HepG2 (cell line): Measurements from ENCODE around the gene KIF26B. TPM values are rescaled to one million over a fixed set of nuclear protein-coding genes. Genes with fewer than 3 reads are reported as not detected.

ENCODE experiments used
- ARID5B ChIP-seq: IDR thresholded peaks from 2 replicates; pipeline ENCODE4 v1.4.0; 2020; ENCODE audit warnings: mild to moderate bottlenecking, missing genetic modification reagents
- BHLHE40 ChIP-seq: IDR thresholded peaks from 2 replicates; pipeline ENCODE4 v1.6.1; 2011; ENCODE audit warnings: low read length, improper control_type of control experiment
- BRCA1 ChIP-seq: sonication (generic); formaldehyde crosslinking; IDR thresholded peaks from 2 replicates; pipeline ENCODE4 v1.4.0; 2020; ENCODE audit warnings: missing genetic modification reagents
- EHMT2 ChIP-seq: fragments of 200-600 bp; sonication (generic); IDR thresholded peaks from 2 replicates; pipeline ENCODE4 v1.7.0; 2017; ENCODE audit warnings: antibody characterized with exemption, low read depth, low read length, borderline replicate concordance
- FOXK2 ChIP-seq: fragments of 450-650 bp; IDR thresholded peaks from 2 replicates; pipeline ENCODE4 v1.6.1; 2016
- GATAD2A ChIP-seq: IDR thresholded peaks from 2 replicates; pipeline ENCODE4 v1.6.1; 2016
- MYNN ChIP-seq: sonication (generic); formaldehyde crosslinking; IDR thresholded peaks from 2 replicates; pipeline ENCODE4 v1.4.0; 2020; ENCODE audit warnings: mild to moderate bottlenecking, low read depth, missing genetic modification reagents
- NR3C1 ChIP-seq: sonication (generic); formaldehyde crosslinking; IDR thresholded peaks from 2 replicates; pipeline ENCODE4 v1.4.0; 2020; ENCODE audit warnings: missing genetic modification reagents
- PAF1 ChIP-seq: IDR thresholded peaks from 2 replicates; pipeline ENCODE4 v1.6.1; 2016; ENCODE audit warnings: missing genetic modification reagents, missing compliant biosample characterization
- RXRB ChIP-seq: IDR thresholded peaks from 2 replicates; pipeline ENCODE4 v1.6.1; 2016; ENCODE audit warnings: borderline replicate concordance, missing genetic modification reagents, missing compliant biosample characterization
- SALL1 ChIP-seq: sonication (generic); formaldehyde crosslinking; IDR thresholded peaks from 2 replicates; pipeline ENCODE4 v1.8.0; 2022; ENCODE audit warnings: mild to moderate bottlenecking, missing genetic modification reagents
- SIX4 ChIP-seq: sonication (generic); formaldehyde crosslinking; IDR thresholded peaks from 2 replicates; pipeline ENCODE4 v1.4.0; 2020; ENCODE audit warnings: missing genetic modification reagents
- TOPORS ChIP-seq: sonication (generic); formaldehyde crosslinking; IDR thresholded peaks from 2 replicates; pipeline ENCODE4 v1.8.0; 2023; ENCODE audit warnings: mild to moderate bottlenecking, missing genetic modification reagents
- YEATS2 ChIP-seq: sonication (generic); formaldehyde crosslinking; IDR thresholded peaks from 2 replicates; pipeline ENCODE4 v1.4.0; 2020; ENCODE audit warnings: missing genetic modification reagents, borderline replicate concordance
- ZBTB7A ChIP-seq: sonication (generic); formaldehyde crosslinking; IDR thresholded peaks from 2 replicates; pipeline ENCODE4 v1.8.0; 2022; ENCODE audit warnings: mild to moderate bottlenecking, missing genetic modification reagents
- ZNF136 ChIP-seq: sonication (generic); formaldehyde crosslinking; IDR thresholded peaks from 2 replicates; pipeline ENCODE4 v1.8.1; 2022; ENCODE audit warnings: low read depth, mild to moderate bottlenecking, moderate library complexity, missing genetic modification reagents
- ZNF326 ChIP-seq: sonication (generic); formaldehyde crosslinking; IDR thresholded peaks from 2 replicates; pipeline ENCODE4 v1.4.0; 2020; ENCODE audit warnings: missing genetic modification reagents, borderline replicate concordance
- ZNF784 ChIP-seq: sonication (generic); formaldehyde crosslinking; IDR thresholded peaks from 2 replicates; pipeline ENCODE4 v1.5.1; 2020; ENCODE audit warnings: missing genetic modification reagents, mild to moderate bottlenecking, borderline replicate concordance
- ZXDC ChIP-seq: sonication (generic); formaldehyde crosslinking; IDR thresholded peaks from 2 replicates; pipeline ENCODE4 v1.5.0; 2020; ENCODE audit warnings: mild to moderate bottlenecking, missing genetic modification reagents
- polyA plus RNA-seq, 8 experiments: library from polyadenylated mRNA; depleted of rRNA in 3 of 8; stranded (reverse) in 7 of 8; unstranded in 1 of 8; fragments of >200 nt; fragmentation: Illumina TruSeq in 4 of 8; extraction: Trizol in 4 of 8; gene quantifications; 2 replicates each; pipeline versions ENCODE4 v1.2.1 to v1.2.3, GENCODE V29; 2011 to 2016; ENCODE audit warnings: low read depth in 4 of 8, missing spikeins in 1 of 8, mixed read lengths in 1 of 8; ENCODE audit not compliant: insufficient read depth in 1 of 8
- total RNA-seq, 5 experiments: library from RNA; depleted of rRNA; stranded (reverse); fragments of >200 nt; fragmentation: Illumina TruSeq; extraction: Trizol; gene quantifications; 2 replicates each; pipeline ENCODE4 v1.2.3, GENCODE V29; 2016; ENCODE audit warnings: low read depth in 1 of 5
- TF ChIP-seq, protein P1 (sequence below): sonication (generic); formaldehyde crosslinking; IDR thresholded peaks from 2 replicates; pipeline ENCODE4 v1.8.0; 2022; ENCODE audit warnings: mild to moderate bottlenecking, missing genetic modification reagents, borderline replicate concordance
- TF ChIP-seq, protein P2 (sequence below): sonication (generic); formaldehyde crosslinking; IDR thresholded peaks from 2 replicates; pipeline ENCODE4 v1.5.0; 2020; ENCODE audit warnings: mild to moderate bottlenecking, low read depth, missing genetic modification reagents, borderline replicate concordance

The KIF26B gene
- total and polyA plus RNA-seq, 2 of the 13 experiments (the other 11 are each of a cell fraction or from before 2014, with no cell fraction given), result 0.08 to 0.09 TPM

GRCh38 chr1:245363461-245364200 lies 208.8 kb downstream of the KIF26B start (continued):
- no peak for TF ChIP-seq ARID5B (CRISPR knock-in tag)
- TF ChIP-seq, protein P1, sequence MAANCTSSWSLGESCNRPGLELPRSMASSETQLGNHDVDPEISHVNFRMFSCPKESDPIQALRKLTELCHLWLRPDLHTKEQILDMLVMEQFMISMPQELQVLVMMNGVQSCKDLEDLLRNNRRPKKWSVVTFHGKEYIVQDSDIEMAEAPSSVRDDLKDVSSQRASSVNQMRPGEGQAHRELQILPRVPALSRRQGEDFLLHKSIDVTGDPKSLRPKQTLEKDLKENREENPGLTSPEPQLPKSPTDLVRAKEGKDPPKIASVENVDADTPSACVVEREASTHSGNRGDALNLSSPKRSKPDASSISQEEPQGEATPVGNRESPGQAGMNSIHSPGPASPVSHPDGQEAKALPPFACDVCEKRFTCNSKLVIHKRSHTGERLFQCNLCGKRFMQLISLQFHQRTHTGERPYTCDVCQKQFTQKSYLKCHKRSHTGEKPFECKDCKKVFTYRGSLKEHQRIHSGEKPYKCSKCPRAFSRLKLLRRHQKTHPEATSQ (CRISPR knock-in tag), result no peak
- no peak for TF ChIP-seq ZNF784 (CRISPR knock-in tag)
- no peak for TF ChIP-seq BHLHE40
- no peak for TF ChIP-seq TOPORS (CRISPR knock-in tag)
- TF ChIP-seq, protein P2, sequence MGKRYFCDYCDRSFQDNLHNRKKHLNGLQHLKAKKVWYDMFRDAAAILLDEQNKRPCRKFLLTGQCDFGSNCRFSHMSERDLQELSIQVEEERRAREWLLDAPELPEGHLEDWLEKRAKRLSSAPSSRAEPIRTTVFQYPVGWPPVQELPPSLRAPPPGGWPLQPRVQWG, result no peak
- no peak for TF ChIP-seq BRCA1
- peak; percentile 44; the same call in 1 of the 2 replicates for TF ChIP-seq SALL1 (CRISPR knock-in tag)
- TF ChIP-seq EHMT2, result no peak
- no peak for TF ChIP-seq RXRB
- TF ChIP-seq PAF1 (CRISPR knock-in tag), result no peak
- TF ChIP-seq YEATS2, result no peak
- no peak for TF ChIP-seq ZNF136 (CRISPR knock-in tag)
- TF ChIP-seq SIX4 (CRISPR knock-in tag), result no peak
- TF ChIP-seq ZXDC (CRISPR knock-in tag), result no peak
- no peak for TF ChIP-seq ZNF326 (CRISPR knock-in tag)
- TF ChIP-seq MYNN (CRISPR knock-in tag), result no peak
- TF ChIP-seq NR3C1 (CRISPR knock-in tag), result no peak
- no peak for TF ChIP-seq GATAD2A (CRISPR knock-in tag)
- no peak for TF ChIP-seq FOXK2
- TF ChIP-seq ZBTB7A (CRISPR knock-in tag), result no peak
